Right renal cortex interstitium (tissue), 3 donors: ENCODE results near the gene VCX2. TPM values are rescaled to one million over a fixed set of nuclear protein-coding genes. Genes with fewer than 3 reads are reported as not detected.
"Not testable (repeated sequence)": the region's sequence is repeated elsewhere in the genome, so short reads cannot be mapped to it uniquely, and the experiment has no call there.

Experiments
- DNase-seq, 3 donors: peaks; one replicate each; pipeline ENCODE4 v3.0.0-alpha.2; 2013; ENCODE audit warnings: low read depth in 3 of 3, low spot score in 2 of 3
- polyA plus RNA-seq, 3 donors: library from polyadenylated mRNA; unstranded; fragments of 120-200 nt; gene quantifications; one replicate each; pipeline ENCODE4 v1.2.1, GENCODE V29; 2013; ENCODE audit not compliant: insufficient read length in 3 of 3

The VCX2 gene
- under 1 TPM in 1 of 3 donors, not detected in 2; 0.28 TPM for polyA plus RNA-seq

GRCh38 chrX:8171169-8171568 lies at the start of gene VCX2:
VCX2 (minus strand) TSS chrX:8171267; CDS start chrX:8170643, 624 bp downstream.
- DNase-seq, result not testable (repeated sequence)

- DNase-seq, result no peak
Measured at GRCh38 chrX:8204943-8205342, 33.9 kb upstream of the VCX2 start.

DNA sequence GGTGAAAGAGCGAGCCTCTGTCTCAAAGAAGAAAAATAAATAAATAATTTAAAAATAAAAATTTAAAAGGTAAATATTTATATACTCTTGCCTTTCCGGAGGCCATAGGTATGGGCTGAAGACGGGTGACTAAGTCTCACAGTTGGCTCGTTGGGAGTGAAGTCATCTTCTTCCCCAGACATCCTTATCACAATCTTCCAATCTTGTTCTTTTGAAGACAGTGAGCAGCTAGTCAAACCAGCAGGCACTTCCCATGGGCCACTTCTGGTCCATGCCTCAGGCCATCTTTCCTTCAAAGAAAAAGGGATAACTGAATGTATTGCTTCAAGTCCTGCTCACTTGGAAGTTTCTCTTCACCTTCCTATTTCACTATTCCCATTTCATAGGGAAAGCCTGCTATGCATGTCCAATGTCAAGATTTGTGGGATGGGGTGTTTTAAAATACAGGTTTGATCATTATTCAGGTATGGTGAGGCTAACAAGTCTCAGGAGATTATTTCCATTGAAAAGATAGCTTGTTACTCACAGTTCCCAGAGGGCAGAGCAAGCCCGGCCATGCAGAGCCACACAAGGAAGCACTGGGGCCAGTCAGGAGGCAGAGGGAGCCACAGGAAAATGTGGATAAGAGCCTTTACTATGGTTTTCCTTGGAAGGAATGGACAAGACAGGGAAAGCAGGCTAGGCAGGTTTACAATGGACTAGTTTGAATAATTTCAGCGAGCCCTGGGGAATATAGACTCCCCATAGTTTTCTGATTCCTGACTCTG lies 33.3 kb upstream of the VCX2 start:
- DNase-seq, result no peak

GRCh38 chrX:8201896-8202331 lies 30.8 kb upstream of the VCX2 start:
- DNase-seq, result no peak

DNA sequence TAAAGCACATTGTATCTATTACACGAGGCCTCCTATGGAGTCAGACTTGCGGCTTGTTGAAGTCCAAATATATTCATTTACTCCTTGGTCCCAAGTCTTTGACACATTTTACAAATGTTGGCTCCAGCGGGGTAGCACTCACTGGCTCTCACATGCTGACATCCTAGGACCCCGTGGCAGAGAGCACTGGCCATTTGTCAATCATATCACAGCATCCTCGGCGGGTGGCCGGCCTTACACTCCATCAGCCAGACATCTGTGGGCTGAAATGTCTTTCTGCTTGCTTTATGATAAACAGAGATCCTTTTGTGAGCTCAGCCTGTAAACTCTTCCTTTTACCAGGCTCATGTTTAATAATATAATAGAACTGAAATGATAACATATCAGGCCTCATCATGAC lies 25.7 kb upstream of the VCX2 start:
- DNase-seq, result no peak

DNA sequence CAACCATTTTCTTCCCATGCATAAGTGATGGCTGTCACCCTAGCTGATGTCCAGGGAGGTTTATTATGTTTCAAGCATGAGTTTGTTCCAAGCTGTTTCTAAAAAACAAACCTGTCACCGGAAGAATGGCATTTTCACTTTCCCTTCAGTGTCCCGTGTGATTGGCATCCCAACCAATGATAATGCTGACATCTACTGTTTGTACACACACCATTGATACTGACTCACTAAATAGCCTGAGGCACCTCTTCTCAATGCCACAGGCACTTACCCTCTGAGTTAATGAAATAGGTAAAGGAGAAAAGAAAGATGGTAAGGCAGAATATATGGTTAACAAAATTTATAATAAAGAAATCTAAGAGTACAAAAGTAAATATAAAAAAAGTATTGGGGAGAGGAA lies 23.1 kb upstream of the VCX2 start:
- no peak for DNase-seq

DNA sequence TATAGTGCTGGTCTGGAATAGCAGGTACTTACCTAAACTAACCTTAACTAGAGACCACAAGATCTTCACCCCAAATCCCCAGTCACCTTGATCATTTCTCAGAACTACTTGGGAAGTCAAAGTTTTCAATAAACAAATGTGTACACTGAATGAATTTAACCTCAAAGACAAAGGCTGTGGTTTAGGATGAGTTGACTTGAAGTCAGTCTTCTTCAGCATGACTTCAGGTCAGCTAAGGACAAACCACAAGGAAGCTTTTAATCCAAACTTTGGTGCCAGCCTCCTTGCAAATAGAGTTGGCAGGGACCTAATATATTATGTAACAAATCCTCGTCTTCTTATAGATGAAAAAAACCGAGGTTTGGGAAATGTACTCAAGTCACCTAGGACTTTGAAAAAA lies 21.2 kb upstream of the VCX2 start:
- DNase-seq, result no peak

GRCh38 chrX:8191022-8191421 lies 20.0 kb upstream of the VCX2 start:
- DNase-seq, result no peak

- DNase-seq, result no peak
Measured at GRCh38 chrX:8190341-8190830, 19.3 kb upstream of the VCX2 start.

- DNase-seq, result no peak
Measured at GRCh38 chrX:8189096-8189830, 18.2 kb upstream of the VCX2 start.

DNA sequence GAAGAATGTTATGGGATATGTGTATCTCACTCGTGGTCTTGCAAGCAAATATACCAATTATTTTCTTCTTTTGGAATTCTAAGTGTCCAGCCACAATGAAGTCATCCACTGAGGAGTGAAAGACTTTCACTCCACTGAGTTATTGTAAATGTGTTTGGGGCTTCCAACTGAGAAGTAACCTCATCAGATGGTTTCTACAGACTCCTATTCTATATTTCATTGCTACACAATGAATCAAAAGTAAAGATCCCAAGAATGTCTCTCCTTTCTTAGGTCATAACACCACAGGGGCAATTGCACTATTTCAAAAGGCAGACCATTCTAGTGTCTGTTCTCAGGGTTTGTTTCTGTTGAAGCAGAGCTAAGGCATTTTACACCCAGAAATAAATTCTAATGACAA lies 12.3 kb upstream of the VCX2 start:
- no peak for DNase-seq

DNA sequence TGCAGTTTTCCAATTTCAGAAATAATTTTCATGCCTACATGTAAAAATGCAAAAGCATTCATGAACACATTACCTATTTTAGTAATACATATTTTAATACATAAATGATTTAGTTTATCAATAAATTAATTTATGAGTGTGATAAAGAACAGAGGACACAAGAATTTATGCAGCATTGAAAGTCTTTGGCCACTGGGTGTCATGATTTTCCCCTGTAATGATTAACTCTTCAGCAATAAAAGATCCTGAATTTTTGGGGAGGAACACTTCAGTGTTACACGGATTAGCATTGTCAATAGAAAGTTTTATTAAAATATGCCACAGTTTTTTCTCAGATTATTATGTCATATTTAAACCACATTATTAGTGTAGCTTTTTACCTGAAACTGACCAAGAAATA lies 8.6 kb upstream of the VCX2 start:
- no peak for DNase-seq

- DNase-seq, result not testable (repeated sequence)
Measured at GRCh38 chrX:8154011-8154410, 17.1 kb downstream of the VCX2 start.

GRCh38 chrX:8147226-8147625 lies 23.8 kb downstream of the VCX2 start:
- no peak for DNase-seq

- DNase-seq, result no peak
Measured at GRCh38 chrX:8144925-8145324, 26.1 kb downstream of the VCX2 start.

DNA sequence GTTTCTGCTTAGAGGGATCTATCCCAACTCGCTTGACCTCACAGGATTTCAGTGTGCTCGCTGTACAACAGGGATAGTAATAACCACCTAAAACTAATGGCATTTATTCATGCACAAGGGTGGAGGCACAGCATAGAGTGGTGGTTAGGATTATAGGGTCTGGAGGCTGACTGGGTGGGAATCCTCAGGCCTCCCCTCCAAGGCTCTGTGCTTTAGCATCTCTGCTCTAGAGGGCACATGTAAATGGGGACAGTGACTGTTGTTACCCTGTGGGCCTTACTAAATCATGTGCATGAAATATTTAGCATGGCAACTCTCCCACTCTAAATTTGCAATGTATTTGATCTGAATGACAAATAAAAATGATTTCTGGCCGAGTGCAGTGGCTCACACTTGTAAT lies 29.2 kb downstream of the VCX2 start:
- DNase-seq, result no peak

DNA sequence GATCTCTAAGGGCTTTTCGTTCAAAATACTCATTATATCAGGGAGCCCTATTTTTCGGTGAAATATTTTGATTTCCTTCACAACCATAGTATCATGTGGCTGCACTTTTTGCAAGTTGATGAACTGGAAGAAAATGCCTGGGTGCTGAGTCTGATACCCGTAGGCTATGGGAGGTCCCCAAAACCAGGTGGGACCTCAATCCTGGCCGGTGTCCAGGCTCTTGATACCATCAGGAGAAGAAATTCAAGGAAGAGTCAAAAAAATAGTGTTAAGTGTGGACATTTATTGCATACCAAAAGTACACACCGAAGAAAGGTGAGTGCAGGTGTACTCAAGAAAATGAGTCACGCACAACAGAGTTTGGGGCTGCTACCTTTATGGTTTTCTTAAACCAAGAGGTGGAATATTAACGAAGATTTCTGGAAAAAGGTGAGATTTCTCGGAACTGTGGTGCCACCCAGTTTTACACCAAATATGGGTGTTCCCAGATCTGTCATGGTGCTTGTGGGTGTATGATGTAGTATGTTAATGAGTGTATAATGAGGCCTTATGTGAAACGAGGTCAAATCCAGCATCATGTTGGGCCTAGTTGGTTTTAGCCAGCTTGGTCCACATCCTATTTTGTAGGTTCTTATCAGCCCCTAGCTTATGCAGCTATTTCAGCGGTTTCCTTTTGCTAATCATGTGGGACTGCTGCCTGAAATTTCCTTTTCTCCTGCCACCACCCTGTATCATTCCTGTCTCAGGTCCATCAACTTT lies 29.9 kb downstream of the VCX2 start:
- DNase-seq, result no peak

DNA sequence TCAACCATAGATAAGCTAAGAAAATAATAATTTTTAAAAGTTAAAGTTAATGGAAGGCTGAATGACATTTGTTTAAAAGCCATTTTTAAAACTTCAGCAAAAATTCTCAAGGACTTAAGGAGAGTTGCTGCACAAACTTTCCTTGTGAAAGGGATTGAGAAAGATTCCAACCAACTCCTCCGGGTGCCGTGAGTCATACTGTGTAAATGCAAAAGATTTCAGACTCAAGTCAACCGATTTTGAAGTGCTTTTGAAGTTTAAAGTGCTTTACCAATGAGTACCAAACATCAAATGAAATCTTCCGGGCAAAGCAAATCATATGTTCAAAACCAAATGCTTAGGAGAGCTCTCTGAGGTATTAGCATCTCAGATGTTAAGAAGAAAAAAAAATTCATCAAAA lies 31.4 kb downstream of the VCX2 start:
- no peak for DNase-seq

GRCh38 chrX:8138252-8138651 lies 32.8 kb downstream of the VCX2 start:
- no peak for DNase-seq

- no peak for DNase-seq
Measured at GRCh38 chrX:8126648-8127047, 44.4 kb downstream of the VCX2 start.

GRCh38 chrX:8126092-8126491 lies 45.0 kb downstream of the VCX2 start:
- DNase-seq, result no peak
